HS-27A (cell line): Measurements from ENCODE around the gene TMEM135.

ENCODE experiments used
- DNase-seq: peaks from one replicate; pipeline ENCODE4 v3.0.0-alpha.2; 2012; ENCODE audit warnings: low read depth, missing footprints

Gene TMEM135

DNA sequence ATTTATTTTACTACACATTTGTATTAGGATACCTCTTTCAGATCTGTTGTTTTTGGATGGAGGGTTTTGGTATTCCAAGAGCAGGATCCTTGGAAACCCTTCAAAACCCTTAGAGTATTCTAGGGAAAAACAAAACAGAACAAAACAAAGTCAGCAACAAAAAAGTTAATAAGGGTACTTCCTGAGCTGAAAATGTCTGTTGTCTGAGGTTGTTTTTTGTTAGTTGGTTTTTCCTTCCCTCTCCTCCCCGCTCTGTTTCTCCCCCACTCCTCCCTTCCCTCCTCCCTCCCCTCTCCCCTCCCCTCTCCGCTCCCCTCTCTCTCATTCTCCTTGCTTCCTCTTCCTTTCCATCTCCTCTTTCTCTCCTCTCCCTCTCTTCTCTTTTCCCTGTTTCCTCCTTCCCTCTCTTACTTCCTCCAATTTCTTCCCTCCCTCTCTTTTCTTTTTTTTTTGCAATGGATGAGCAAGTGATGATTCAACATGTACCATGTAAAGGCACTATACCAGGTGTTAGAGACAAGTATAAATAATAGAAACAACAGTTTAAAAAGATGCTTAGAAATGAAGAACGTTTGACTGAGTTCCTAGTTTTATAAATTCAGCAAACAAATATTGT is 160.6 kb downstream of the TMEM135 start:
- DNase-seq = no peak

- DNase-seq = no peak
Measured at GRCh38 chr11:87201376-87201775, 163.6 kb downstream of the TMEM135 start.

DNA sequence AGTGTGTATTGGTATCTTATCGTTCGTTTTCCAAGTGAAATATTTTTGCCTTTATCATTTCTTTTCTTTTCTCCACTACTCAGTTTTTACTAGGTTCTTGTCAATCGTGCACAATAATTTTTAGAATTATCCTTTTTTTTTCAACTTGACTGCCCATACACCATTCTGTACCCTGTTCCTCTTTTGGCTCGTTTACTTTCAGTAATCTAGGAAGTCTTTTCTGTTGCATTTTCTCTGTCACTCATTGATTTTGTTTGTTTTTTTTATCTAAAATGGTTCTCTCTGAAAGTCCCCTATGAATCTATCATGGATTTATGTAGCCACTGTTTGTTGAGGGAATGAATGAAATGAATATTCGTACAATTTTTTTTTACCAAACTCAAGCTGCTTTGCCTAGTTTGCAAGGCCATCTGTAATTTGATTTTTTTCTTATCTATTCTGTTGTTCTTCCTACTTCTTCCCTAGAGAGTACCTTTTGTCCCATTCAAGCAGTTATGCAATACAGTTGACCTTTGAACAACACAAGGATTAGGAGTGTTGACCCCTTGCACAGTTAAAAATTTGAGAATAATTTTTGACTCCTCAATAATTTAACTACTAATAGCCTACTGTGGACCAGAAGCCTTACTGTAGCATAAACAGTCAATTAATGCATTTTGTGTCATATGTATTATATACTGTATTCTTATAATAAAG is 166.3 kb downstream of the TMEM135 start:
- no peak for DNase-seq

- no peak for DNase-seq
Measured at GRCh38 chr11:87212891-87213290, 175.2 kb downstream of the TMEM135 start.

GRCh38 chr11:87213444-87213843 is 175.7 kb downstream of the TMEM135 start:
- no peak for DNase-seq

GRCh38 chr11:87215236-87215635 is 177.5 kb downstream of the TMEM135 start:
- DNase-seq = no peak

GRCh38 chr11:87219266-87219665 is 181.5 kb downstream of the TMEM135 start:
- no peak for DNase-seq

GRCh38 chr11:87223816-87224215 is 186.1 kb downstream of the TMEM135 start:
- no peak for DNase-seq

DNA sequence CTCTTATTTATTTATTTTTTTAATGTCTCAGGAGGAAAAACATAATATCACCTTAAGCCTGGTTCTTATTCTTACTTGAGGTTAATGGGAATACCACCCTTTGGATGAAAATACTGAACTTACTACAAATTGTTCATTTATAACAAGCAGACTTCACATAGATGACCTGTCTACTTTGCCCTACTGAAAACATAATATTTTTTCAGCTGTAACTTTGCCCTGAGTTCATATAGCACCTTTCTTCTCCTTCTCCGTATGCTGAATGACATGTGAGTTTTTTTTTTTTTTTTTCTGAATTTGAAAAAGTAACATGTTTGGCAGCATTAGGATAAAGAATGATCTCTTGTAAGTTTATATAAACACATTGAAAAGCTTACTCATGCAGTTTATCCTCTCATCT is 186.8 kb downstream of the TMEM135 start:
- DNase-seq = no peak

DNA sequence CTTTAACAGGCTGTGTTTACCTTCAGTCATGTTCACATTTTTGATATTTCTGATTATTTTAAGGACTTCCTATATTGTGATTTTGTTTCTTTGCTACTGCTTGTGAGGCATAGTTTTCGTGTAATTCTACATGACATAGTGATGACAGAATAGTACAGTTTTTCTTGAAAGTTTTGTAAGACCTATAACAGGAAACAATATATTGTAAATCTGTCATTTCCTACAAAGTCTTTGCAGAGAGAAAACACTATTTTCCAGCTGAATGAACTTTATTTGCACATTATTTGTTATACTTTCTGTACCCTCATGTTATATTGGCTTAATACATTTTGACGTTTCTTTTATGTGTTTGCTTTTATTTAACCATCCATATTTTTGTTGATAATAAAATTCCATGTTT is 191.1 kb downstream of the TMEM135 start:
- DNase-seq = no peak

- no peak for DNase-seq
Measured at GRCh38 chr11:87230995-87231394, 193.3 kb downstream of the TMEM135 start.

- DNase-seq = no peak
Measured at GRCh38 chr11:87232320-87232719, 194.6 kb downstream of the TMEM135 start.

DNA sequence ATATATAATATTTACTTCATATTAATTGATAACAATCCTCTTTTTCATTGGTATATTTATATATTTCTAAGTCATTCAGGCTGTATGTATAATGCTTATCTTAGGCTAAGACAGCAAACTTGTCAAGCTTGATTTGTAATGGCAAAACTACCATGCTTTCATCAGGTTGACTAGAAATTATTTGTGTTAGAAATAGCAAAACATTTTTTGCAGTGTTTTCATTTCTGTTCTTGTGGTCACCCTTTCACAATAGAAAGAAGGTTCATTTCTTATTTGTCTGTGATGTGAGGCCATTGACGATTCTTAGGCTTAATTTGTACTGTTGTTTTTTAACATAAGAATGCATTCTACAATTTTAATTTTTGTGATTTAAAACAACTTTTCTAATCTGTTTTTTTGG is 197.6 kb downstream of the TMEM135 start:
- DNase-seq = no peak

- DNase-seq = no peak
Measured at GRCh38 chr11:87236368-87236767, 198.6 kb downstream of the TMEM135 start.

DNA sequence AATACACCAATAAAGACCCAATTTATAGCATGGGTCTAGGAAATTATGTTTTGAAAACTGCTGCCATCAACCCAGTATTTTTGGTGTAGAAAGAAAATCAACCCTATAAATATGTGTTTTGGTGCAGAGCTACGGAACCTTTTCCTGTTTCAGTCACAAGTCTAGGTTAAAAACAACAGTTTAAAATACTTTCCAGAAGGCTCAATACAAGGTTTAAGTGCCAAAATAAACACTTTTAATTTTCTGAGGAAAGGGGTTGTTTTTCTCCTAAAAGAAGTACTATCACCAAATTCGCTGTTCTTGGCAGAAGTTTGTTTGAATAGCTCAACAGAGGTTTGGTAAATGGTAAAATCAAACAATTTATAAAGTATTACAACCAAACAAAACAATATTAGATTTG is 201.3 kb downstream of the TMEM135 start:
- DNase-seq = no peak

- DNase-seq = no peak
Measured at GRCh38 chr11:87239531-87239930, 201.8 kb downstream of the TMEM135 start.

GRCh38 chr11:87251560-87251959 is 213.8 kb downstream of the TMEM135 start:
- no peak for DNase-seq

DNA sequence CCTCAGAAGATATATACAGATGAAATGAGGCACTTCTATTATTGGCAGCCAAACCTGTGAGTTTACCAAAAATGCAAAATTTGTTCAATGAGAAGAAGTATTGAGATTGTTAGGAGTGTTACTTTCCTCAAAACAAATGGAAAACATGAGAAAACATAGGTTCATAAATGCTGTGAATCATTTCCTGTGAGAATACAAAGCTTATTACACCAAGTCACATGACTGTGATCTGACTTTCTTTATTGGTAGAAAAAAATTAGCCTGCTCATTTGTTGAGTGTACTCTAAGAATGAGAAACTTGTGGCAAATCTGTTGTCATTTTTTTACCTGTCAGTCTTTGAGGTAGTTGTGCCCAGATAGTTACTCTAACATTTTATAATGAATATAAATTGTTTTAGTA is 215.1 kb downstream of the TMEM135 start:
- no peak for DNase-seq

DNA sequence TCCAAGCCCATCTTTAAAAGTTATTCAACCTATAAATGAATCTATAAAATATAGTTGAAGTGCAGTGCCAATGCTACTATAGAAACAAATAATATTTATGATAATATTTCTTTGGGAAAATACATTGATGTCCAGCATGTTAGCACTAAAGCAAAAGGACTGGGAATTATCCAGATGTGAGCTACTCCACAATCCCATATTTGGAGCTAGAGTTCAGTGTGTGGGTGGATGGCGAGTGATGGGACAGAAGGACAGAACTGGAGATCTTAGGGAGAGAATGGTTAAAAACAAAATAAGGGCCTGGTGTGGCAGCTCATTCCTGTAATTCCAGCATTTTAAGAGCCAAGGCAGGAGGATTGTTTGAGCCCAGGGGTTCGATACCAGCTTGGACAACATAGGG is 216.8 kb downstream of the TMEM135 start:
- DNase-seq = no peak

DNA sequence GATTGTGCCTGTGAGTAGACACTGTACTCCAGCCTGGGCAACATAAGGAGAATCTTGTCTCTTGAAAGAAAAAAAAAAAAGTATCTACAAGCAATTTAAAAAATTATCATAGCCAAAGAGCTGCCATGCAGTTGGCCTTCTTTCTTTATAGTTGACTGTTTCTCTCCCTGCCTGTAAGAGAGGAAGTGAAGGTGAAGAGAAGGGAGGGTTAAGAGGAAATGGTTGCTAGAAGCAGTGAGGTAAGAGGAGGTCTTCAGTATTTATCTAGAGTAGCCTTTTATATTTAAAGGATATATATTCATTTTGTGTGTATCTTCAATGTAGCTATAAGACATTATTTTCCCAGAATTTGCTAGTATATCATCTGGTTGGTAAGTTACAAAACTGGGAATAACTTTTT is 217.9 kb downstream of the TMEM135 start:
- DNase-seq = no peak

- DNase-seq = no peak
Measured at GRCh38 chr11:87256694-87257340, 219.1 kb downstream of the TMEM135 start.

- no peak for DNase-seq
Measured at GRCh38 chr11:87258171-87258833, 220.6 kb downstream of the TMEM135 start.

DNA sequence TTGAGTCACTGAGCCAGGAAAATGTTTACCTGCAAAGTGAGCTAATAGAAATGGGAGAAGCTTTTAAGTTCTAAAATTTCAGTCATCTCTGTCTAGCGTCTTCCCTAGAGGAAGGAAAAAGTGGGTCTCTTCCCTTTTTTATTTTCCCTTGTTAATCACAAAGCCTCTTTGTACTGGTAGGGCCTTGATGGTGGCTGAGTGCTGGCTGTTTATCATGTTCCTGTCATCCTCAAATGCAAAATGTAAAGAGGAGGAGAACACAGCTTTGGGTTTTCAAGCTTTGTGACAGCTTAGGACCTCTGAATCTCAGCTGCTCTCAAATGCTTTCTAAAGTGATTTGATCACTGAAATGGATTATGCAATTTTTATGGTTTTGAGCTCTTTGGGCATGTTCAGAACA is 222.0 kb downstream of the TMEM135 start:
- DNase-seq = no peak
